DND-41 (cell line): ENCODE data around the gene CACNA1I.

Experiments used
- ATAC-seq: fragments of 200-7000 bp; cut with Tn5 transposase; 3 replicates; pipeline ENCODE4 v1.9.1; 2021; ENCODE audit warnings: low read depth; ENCODE audit not compliant: insufficient read depth
- DNase-seq: peaks from one replicate; pipeline ENCODE4 v3.0.0-alpha.2; 2020
- H2AFZ ChIP-seq: 2 replicates; pipeline ENCODE4 v1.6.0; 2012; ENCODE audit warnings: low read depth, low read length
- H3K27ac ChIP-seq: 2 replicates; pipeline ENCODE4 v1.5.1; 2012; ENCODE audit warnings: low read length, inconsistent platforms
- H3K27me3 ChIP-seq: fragments of 200-600 bp; sonication (generic); 2 replicates; pipeline ENCODE4 v1.6.0; 2012; ENCODE audit warnings: low read length, mild to moderate bottlenecking, inconsistent platforms; ENCODE audit not compliant: insufficient read depth, poor library complexity
- H3K36me3 ChIP-seq: 2 replicates; pipeline ENCODE4 v1.5.1; 2012; ENCODE audit warnings: low read length, inconsistent platforms; ENCODE audit not compliant: insufficient read depth
- H3K4me1 ChIP-seq: 2 replicates; pipeline ENCODE4 v1.5.1; 2012; ENCODE audit warnings: mild to moderate bottlenecking, low read length; ENCODE audit not compliant: insufficient read depth
- H3K4me2 ChIP-seq: 2 replicates; pipeline ENCODE4 v1.6.0; 2012; ENCODE audit warnings: mild to moderate bottlenecking, moderate library complexity, low read length, inconsistent platforms; ENCODE audit not compliant: insufficient read depth
- H3K4me3 ChIP-seq, 2 experiments: fragments of 200-600 bp in 1 of 2; shearing (Covaris generic) in 1 of 2; 2 replicates each; pipeline ENCODE4 v1.5.1; 2012 to 2016; ENCODE audit warnings: inconsistent platforms in 2 of 2, low read length in 2 of 2, mild to moderate bottlenecking in 2 of 2, low read depth in 1 of 2, moderate library complexity in 1 of 2
- H3K79me2 ChIP-seq: 2 replicates; pipeline ENCODE4 v1.6.0; 2012; ENCODE audit warnings: low read length, inconsistent platforms; ENCODE audit not compliant: insufficient read depth
- H3K9ac ChIP-seq: 2 replicates; pipeline ENCODE4 v1.6.0; 2012; ENCODE audit warnings: low read depth, mild to moderate bottlenecking, inconsistent platforms, low read length, moderate library complexity
- H3K9me3 ChIP-seq: 2 replicates; pipeline ENCODE4 v1.5.1; 2012; ENCODE audit warnings: low read length, moderate library complexity, mild to moderate bottlenecking, inconsistent platforms; ENCODE audit not compliant: insufficient read depth, severe bottlenecking
- H4K20me1 ChIP-seq: 2 replicates; pipeline ENCODE4 v1.6.0; 2012; ENCODE audit warnings: low read length; ENCODE audit not compliant: insufficient read depth
- CTCF ChIP-seq: IDR thresholded peaks from 2 replicates; pipeline ENCODE4 v1.5.1; 2012; ENCODE audit warnings: borderline replicate concordance, low read length, moderate library complexity, mild to moderate bottlenecking; ENCODE audit not compliant: poor library complexity, severe bottlenecking; ENCODE audit errors: extremely low read depth
- EZH2 ChIP-seq: IDR thresholded peaks from 3 replicates; pipeline ENCODE4 v1.6.1; 2012; ENCODE audit warnings: borderline replicate concordance, low read depth, mild to moderate bottlenecking, moderate library complexity, low read length, inconsistent platforms; ENCODE audit not compliant: severe bottlenecking

The CACNA1I gene

GRCh38 chr22:39703091-39703490, 132.5 kb downstream of the CACNA1I start:
- ATAC-seq (no peak), DNase-seq (no peak)
- TF ChIP-seq EZH2 (no peak), CTCF (no peak)
- no peaks in the 10 kb centered on the region for H3K36me3 ChIP-seq
- no peaks in the 10 kb centered on the region for H3K9me3 ChIP-seq
- H2AFZ ChIP-seq = no peak overlapping the region
- no peaks in the 10 kb centered on the region for H4K20me1 ChIP-seq
- H3K79me2 ChIP-seq = no peaks in the 10 kb centered on the region
- H3K4me2 ChIP-seq = no peak overlapping the region
- H3K27me3 ChIP-seq = no peaks in the 10 kb centered on the region
- H3K4me3 ChIP-seq = no peak overlapping the region
- no peak overlapping the region for H3K9ac ChIP-seq
- no peak overlapping the region for H3K27ac ChIP-seq
- no peaks in the 10 kb centered on the region for H3K4me1 ChIP-seq

- H2AFZ ChIP-seq = no peak overlapping the region
- no peak overlapping the region for H3K27ac ChIP-seq
- TF ChIP-seq CTCF = no peak
- TF ChIP-seq EZH2 = no peak
- ATAC-seq = no peak
- no peaks in the 10 kb centered on the region for H4K20me1 ChIP-seq
- no peaks in the 10 kb centered on the region for H3K36me3 ChIP-seq
- H3K4me3 ChIP-seq = no peak overlapping the region
- H3K4me1 ChIP-seq = no peaks in the 10 kb centered on the region
- no peaks in the 10 kb centered on the region for H3K27me3 ChIP-seq
- no peak for DNase-seq
- H3K9ac ChIP-seq = no peak overlapping the region
- no peaks in the 10 kb centered on the region for H3K79me2 ChIP-seq
- no peaks in the 10 kb centered on the region for H3K9me3 ChIP-seq
- no peak overlapping the region for H3K4me2 ChIP-seq
Observed at GRCh38 chr22:39703928-39704639, 133.5 kb downstream of the CACNA1I start.

- no peak overlapping the region for H3K9ac ChIP-seq
- DNase-seq = no peak
Observed at GRCh38 chr22:39705386-39705785, 134.8 kb downstream of the CACNA1I start.

More at GRCh38 chr22:39705386-39705785, 134.8 kb downstream of the CACNA1I start:
- Histone ChIP-seq H3K27me3 (no peaks in the 10 kb centered on the region), H2AFZ (no peak overlapping the region), H3K4me2 (no peak overlapping the region), H3K4me1 (no peaks in the 10 kb centered on the region), H3K27ac (no peak overlapping the region), H3K9me3 (no peaks in the 10 kb centered on the region), H3K4me3 (no peak overlapping the region), H3K79me2 (no peaks in the 10 kb centered on the region), H3K36me3 (no peaks in the 10 kb centered on the region), H4K20me1 (no peaks in the 10 kb centered on the region)
- no peak for ATAC-seq
- no peak for TF ChIP-seq CTCF
- no peak for TF ChIP-seq EZH2
